ENCODE results near the gene GPA33.

DNA sequence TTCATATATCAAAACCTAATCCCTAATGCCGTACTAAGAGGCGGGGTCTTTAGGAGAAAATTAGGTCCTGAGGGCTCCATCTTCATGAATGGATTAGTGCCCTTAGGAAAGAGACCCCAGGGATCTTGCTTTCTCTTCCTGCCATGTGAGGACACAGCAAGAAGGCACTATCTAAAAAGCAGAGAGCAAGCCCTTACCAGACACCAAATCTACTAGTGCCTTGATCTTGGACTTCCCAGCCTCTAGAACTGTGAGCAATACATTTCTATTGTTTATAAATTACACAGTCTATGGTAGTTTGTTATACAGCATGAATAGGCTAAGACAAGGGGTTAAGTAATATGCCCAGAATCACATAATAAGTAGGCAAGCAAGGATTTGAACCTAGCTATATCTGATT is 46.6 kb upstream of the GPA33 start:
- TF ChIP-seq, protein P1, sequence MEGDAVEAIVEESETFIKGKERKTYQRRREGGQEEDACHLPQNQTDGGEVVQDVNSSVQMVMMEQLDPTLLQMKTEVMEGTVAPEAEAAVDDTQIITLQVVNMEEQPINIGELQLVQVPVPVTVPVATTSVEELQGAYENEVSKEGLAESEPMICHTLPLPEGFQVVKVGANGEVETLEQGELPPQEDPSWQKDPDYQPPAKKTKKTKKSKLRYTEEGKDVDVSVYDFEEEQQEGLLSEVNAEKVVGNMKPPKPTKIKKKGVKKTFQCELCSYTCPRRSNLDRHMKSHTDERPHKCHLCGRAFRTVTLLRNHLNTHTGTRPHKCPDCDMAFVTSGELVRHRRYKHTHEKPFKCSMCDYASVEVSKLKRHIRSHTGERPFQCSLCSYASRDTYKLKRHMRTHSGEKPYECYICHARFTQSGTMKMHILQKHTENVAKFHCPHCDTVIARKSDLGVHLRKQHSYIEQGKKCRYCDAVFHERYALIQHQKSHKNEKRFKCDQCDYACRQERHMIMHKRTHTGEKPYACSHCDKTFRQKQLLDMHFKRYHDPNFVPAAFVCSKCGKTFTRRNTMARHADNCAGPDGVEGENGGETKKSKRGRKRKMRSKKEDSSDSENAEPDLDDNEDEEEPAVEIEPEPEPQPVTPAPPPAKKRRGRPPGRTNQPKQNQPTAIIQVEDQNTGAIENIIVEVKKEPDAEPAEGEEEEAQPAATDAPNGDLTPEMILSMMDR (IDR thresholded peaks at IDR 0.05), result no peak
- TF ChIP-seq POLR2A (IDR thresholded peaks at IDR 0.05), result no peak
